Amygdala (tissue), 56 donors: ENCODE measurements around the gene RBKS.
"Not testable (repeated sequence)": the region's sequence is repeated elsewhere in the genome, so short reads cannot be mapped to it uniquely, and the experiment has no call there.

ENCODE experiments used
- DNase-seq, 56 donors: peaks; one replicate each; lab custom pipeline; 2025; lab: John Stamatoyannopoulos, UW

The RBKS gene

GRCh38 chr2:27875089-27875881 lies 14.9 kb downstream of the RBKS start:
- DNase-seq, result no peak

- no peak for DNase-seq
Observed at GRCh38 chr2:27873091-27873490, 17.1 kb downstream of the RBKS start.

- DNase-seq, result no peak
Observed at GRCh38 chr2:27871802-27872201, 18.4 kb downstream of the RBKS start.

- DNase-seq, result no peak
Observed at GRCh38 chr2:27870724-27871123, 19.5 kb downstream of the RBKS start.

- DNase-seq, result no peak
Observed at GRCh38 chr2:27869763-27870162, 20.4 kb downstream of the RBKS start.

- no peak for DNase-seq
Observed at GRCh38 chr2:27866237-27866636, 23.9 kb downstream of the RBKS start.

- DNase-seq, result not testable (repeated sequence)
Observed at GRCh38 chr2:27863955-27864354, 26.2 kb downstream of the RBKS start.

GRCh38 chr2:27863146-27863545 lies 27.0 kb downstream of the RBKS start:
- no peak for DNase-seq

- no peak for DNase-seq
Observed at GRCh38 chr2:27860111-27860510, 30.1 kb downstream of the RBKS start.

GRCh38 chr2:27857417-27858172 lies 32.6 kb downstream of the RBKS start:
- no peak for DNase-seq

- no peak for DNase-seq
Observed at GRCh38 chr2:27856956-27857355, 33.2 kb downstream of the RBKS start.

GRCh38 chr2:27856386-27856785 lies 33.8 kb downstream of the RBKS start:
- no peak for DNase-seq

GRCh38 chr2:27855476-27855875 lies 34.7 kb downstream of the RBKS start:
- DNase-seq, result no peak

- DNase-seq, result no peak
Observed at GRCh38 chr2:27854229-27854862, 35.8 kb downstream of the RBKS start.

GRCh38 chr2:27852691-27853090 lies 37.5 kb downstream of the RBKS start:
- DNase-seq, result no peak

- no peak for DNase-seq
Observed at GRCh38 chr2:27849558-27850205, 40.5 kb downstream of the RBKS start.

GRCh38 chr2:27847333-27847732 lies 42.9 kb downstream of the RBKS start:
- DNase-seq, result no peak

GRCh38 chr2:27844821-27845255 lies 45.3 kb downstream of the RBKS start:
- no peak for DNase-seq

- DNase-seq, result no peak
Observed at GRCh38 chr2:27843992-27844391, 46.2 kb downstream of the RBKS start.

GRCh38 chr2:27842894-27843293 lies 47.3 kb downstream of the RBKS start:
- DNase-seq, result no peak
